ENCODE results near the gene BMPR1A. TPM values are rescaled to one million over a fixed set of nuclear protein-coding genes. Genes with fewer than 3 reads are reported as not detected.

Gene BMPR1A
- total and polyA plus RNA-seq, 9 of the 15 experiments (the other 6 are each of a cell fraction or from before 2014, with no cell fraction given): 1.6 to 17.5 (median 9.1) TPM

- TF ChIP-seq, protein P1, sequence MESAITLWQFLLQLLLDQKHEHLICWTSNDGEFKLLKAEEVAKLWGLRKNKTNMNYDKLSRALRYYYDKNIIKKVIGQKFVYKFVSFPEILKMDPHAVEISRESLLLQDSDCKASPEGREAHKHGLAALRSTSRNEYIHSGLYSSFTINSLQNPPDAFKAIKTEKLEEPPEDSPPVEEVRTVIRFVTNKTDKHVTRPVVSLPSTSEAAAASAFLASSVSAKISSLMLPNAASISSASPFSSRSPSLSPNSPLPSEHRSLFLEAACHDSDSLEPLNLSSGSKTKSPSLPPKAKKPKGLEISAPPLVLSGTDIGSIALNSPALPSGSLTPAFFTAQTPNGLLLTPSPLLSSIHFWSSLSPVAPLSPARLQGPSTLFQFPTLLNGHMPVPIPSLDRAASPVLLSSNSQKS (CRISPR knock-in tag; IDR thresholded peaks at IDR 0.05): no peak
- TF ChIP-seq ZZZ3 (IDR thresholded peaks at IDR 0.05) (no peak), MTA2 (IDR thresholded peaks at IDR 0.05; ENCODE audit: low read depth) (no peak), MYNN (IDR thresholded peaks at IDR 0.05) (peak; percentile 47; the same call in 1 of the 2 replicates), MYNN (CRISPR knock-in tag; IDR thresholded peaks at IDR 0.05) (no peak), ZNF586 (CRISPR knock-in tag; conservative IDR thresholded peaks at IDR 0.05) (no peak), ZNF41 (CRISPR knock-in tag; conservative IDR thresholded peaks at IDR 0.05) (no peak), HOXB6 (CRISPR knock-in tag; IDR thresholded peaks at IDR 0.05; ENCODE audit: borderline replicate concordance) (no peak), ZNF174 (CRISPR knock-in tag; IDR thresholded peaks at IDR 0.05) (no peak), KLF16 (IDR thresholded peaks at IDR 0.05) (peak; percentile 56; the same call in 1 of the 2 replicates), SP1 (CRISPR knock-in tag; IDR thresholded peaks at IDR 0.05) (peak; percentile 85), CHCHD3 (CRISPR knock-in tag; IDR thresholded peaks at IDR 0.05) (no peak), CUX1 (CRISPR knock-in tag; IDR thresholded peaks at IDR 0.05) (no peak), TGIF2 (CRISPR knock-in tag; IDR thresholded peaks at IDR 0.05) (no peak), E2F4 (CRISPR knock-in tag; IDR thresholded peaks at IDR 0.05; ENCODE audit: low read depth) (no peak), ZNF253 (CRISPR knock-in tag; conservative IDR thresholded peaks at IDR 0.05) (no peak)
- TF ChIP-seq, protein P2, sequence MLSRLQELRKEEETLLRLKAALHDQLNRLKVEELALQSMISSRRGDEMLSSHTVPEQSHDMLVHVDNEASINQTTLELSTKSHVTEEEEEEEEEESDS (CRISPR knock-in tag; IDR thresholded peaks at IDR 0.05): no peak
- TF ChIP-seq, protein P3, sequence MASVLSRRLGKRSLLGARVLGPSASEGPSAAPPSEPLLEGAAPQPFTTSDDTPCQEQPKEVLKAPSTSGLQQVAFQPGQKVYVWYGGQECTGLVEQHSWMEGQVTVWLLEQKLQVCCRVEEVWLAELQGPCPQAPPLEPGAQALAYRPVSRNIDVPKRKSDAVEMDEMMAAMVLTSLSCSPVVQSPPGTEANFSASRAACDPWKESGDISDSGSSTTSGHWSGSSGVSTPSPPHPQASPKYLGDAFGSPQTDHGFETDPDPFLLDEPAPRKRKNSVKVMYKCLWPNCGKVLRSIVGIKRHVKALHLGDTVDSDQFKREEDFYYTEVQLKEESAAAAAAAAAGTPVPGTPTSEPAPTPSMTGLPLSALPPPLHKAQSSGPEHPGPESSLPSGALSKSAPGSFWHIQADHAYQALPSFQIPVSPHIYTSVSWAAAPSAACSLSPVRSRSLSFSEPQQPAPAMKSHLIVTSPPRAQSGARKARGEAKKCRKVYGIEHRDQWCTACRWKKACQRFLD (CRISPR knock-in tag; IDR thresholded peaks at IDR 0.05): no peak
- TF ChIP-seq, protein P4, sequence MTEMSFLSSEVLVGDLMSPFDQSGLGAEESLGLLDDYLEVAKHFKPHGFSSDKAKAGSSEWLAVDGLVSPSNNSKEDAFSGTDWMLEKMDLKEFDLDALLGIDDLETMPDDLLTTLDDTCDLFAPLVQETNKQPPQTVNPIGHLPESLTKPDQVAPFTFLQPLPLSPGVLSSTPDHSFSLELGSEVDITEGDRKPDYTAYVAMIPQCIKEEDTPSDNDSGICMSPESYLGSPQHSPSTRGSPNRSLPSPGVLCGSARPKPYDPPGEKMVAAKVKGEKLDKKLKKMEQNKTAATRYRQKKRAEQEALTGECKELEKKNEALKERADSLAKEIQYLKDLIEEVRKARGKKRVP (CRISPR knock-in tag; IDR thresholded peaks at IDR 0.05): no peak
Observed at GRCh38 chr10:86960003-86960862, 203.8 kb downstream of the BMPR1A start (continued).

Measured in K562 (cell line).